Progenitor cell of endocrine pancreas (in vitro differentiated cells): ENCODE data around the gene MTR. TPM values are rescaled to one million over a fixed set of nuclear protein-coding genes. Genes with fewer than 3 reads are reported as not detected.

Experiments
- DNase-seq: peaks from one replicate; pipeline ENCODE4 v3.0.0; 2021; ENCODE audit warnings: low spot score; ENCODE audit not compliant: unreplicated experiment
- H3K27ac Mint-ChIP-seq: 2 replicates; pipeline ENCODE4 v1.8.0; 2021; ENCODE audit warnings: mild to moderate bottlenecking, moderate library complexity, mixed read lengths
- H3K27me3 Mint-ChIP-seq: 2 replicates; pipeline ENCODE4 v1.8.0; 2021; ENCODE audit warnings: mixed read lengths
- H3K36me3 Mint-ChIP-seq: 2 replicates; pipeline ENCODE4 v1.8.0; 2022; ENCODE audit warnings: mixed read lengths; ENCODE audit not compliant: insufficient read depth
- H3K4me1 Mint-ChIP-seq: 2 replicates; pipeline ENCODE4 v1.8.0; 2021; ENCODE audit warnings: low read depth, mixed read lengths
- H3K4me3 Mint-ChIP-seq: 2 replicates; pipeline ENCODE4 v1.8.0; 2021; ENCODE audit warnings: low read depth, mild to moderate bottlenecking, moderate library complexity, mixed read lengths
- H3K9me3 Mint-ChIP-seq: 2 replicates; pipeline ENCODE4 v1.8.0; 2021; ENCODE audit warnings: low read depth, mixed read lengths
- total RNA-seq: library from RNA; stranded (reverse); gene quantifications from 2 replicates; pipeline ENCODE4 v1.2.1, GENCODE V29; 2021
- TF ChIP-seq, protein P1 (sequence below): fragments of 200-600 bp; sonication (generic); IDR thresholded peaks from one replicate; pipeline ENCODE4 v1.5.0; 2021; ENCODE audit warnings: antibody characterized with exemption, mild to moderate bottlenecking; ENCODE audit not compliant: unreplicated experiment

The MTR gene
- total RNA-seq, 1 donor from 2014 or later: 29.7 TPM

DNA sequence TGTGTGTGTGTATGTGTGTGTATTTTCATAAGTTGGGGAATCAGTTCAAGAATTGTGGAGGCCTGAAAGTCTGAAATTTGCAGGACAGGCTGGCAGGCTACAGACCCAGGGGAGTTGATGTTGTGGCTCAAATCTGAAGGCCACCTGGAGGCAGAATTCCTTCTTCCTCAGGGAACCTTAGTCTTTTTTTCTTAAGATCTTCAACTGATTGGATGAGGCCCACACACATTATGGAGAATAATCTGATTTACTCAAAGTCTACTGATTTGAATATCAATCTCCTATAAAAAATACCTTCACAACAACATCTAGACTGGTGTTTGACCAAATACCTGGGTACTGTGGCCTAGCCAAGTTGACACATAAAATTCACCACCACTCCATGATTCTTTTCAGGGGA lies 147.3 kb downstream of the MTR start:
- Mint-ChIP-seq H3K9me3 (peaks cover 4% of the 10 kb centered on the region), H3K27me3 (peaks cover 35% of the 10 kb centered on the region), H3K27ac (no peak overlapping the region), H3K4me1 (no peaks in the 10 kb centered on the region), H3K36me3 (no peaks in the 10 kb centered on the region), H3K4me3 (no peak overlapping the region)
- DNase-seq: no peak
- TF ChIP-seq, protein P1, sequence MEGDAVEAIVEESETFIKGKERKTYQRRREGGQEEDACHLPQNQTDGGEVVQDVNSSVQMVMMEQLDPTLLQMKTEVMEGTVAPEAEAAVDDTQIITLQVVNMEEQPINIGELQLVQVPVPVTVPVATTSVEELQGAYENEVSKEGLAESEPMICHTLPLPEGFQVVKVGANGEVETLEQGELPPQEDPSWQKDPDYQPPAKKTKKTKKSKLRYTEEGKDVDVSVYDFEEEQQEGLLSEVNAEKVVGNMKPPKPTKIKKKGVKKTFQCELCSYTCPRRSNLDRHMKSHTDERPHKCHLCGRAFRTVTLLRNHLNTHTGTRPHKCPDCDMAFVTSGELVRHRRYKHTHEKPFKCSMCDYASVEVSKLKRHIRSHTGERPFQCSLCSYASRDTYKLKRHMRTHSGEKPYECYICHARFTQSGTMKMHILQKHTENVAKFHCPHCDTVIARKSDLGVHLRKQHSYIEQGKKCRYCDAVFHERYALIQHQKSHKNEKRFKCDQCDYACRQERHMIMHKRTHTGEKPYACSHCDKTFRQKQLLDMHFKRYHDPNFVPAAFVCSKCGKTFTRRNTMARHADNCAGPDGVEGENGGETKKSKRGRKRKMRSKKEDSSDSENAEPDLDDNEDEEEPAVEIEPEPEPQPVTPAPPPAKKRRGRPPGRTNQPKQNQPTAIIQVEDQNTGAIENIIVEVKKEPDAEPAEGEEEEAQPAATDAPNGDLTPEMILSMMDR: no peak

DNA sequence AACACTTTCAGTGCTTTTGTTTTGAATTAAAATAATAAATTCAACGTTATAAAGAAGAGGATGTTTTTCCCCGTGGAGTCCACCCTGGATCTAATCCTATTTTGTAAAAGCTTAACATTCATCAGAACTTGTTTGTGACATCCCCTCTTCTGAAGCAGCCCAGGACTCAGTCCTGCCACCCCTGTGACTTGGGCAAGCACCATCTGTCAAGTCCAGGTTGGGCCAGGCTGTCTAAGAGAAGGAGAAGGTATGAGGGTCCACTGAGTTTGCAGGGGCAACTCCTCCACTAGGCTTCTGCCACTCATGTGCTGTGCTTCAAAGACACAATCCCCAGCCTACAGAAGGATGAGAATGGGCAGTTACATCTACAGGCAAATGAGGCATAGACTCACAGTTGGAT lies 149.5 kb downstream of the MTR start:
- no peaks in the 10 kb centered on the region for H3K4me1 Mint-ChIP-seq
- peaks cover 35% of the 10 kb centered on the region for H3K27me3 Mint-ChIP-seq
- H3K27ac Mint-ChIP-seq: no peak overlapping the region
- DNase-seq: no peak
- H3K4me3 Mint-ChIP-seq: no peak overlapping the region
- H3K9me3 Mint-ChIP-seq: peaks cover 3% of the 10 kb centered on the region
- TF ChIP-seq, protein P1: no peak
- H3K36me3 Mint-ChIP-seq: no peaks in the 10 kb centered on the region

DNA sequence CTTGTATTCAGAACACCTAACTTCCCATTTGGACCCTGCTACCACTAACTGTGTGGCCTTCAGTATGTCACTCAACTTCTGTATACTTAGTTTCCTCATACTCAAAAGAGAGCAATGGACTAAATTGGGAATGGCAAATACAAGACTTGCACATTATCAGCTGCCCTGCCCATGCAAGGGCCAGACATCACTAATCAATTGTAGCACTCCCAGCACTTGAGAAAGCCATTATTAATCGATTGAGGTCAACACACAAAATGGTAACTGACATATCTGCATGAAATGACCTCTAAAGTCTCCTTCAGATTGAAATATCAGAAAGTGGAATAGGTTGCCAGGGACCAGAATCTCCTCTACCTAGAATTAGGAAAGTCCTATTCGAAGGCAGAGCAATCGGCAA lies 149.9 kb downstream of the MTR start:
- Mint-ChIP-seq H3K9me3 (peaks cover 3% of the 10 kb centered on the region), H3K27ac (no peak overlapping the region), H3K36me3 (no peaks in the 10 kb centered on the region), H3K4me3 (no peak overlapping the region), H3K27me3 (peaks cover 34% of the 10 kb centered on the region), H3K4me1 (no peaks in the 10 kb centered on the region)
- no peak for DNase-seq
- TF ChIP-seq, protein P1: no peak

DNA sequence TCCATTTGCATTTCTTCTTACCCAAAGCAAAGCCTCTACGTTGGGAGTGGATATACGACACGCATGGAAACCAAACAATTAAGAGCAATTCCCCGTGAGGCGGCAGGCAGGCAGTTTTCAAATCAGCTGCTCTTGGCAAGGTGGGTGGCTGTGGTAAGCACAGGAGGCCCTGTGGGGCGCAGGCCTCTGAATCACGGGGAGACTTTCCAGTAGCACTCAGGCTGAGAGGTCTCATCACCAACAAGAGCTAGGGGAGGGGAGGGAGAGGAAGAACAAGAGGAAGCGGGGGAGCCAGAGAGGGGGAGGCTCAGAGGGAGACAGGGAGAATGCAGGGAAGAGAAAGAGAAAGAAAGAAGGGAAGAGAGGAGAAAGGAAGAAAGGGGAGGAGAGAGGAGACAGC lies 152.7 kb downstream of the MTR start:
- no peaks in the 10 kb centered on the region for H3K36me3 Mint-ChIP-seq
- no peak for DNase-seq
- H3K27ac Mint-ChIP-seq: no peak overlapping the region
- H3K4me1 Mint-ChIP-seq: no peaks in the 10 kb centered on the region
- H3K9me3 Mint-ChIP-seq: peaks cover 3% of the 10 kb centered on the region
- TF ChIP-seq, protein P1: no peak
- no peak overlapping the region for H3K4me3 Mint-ChIP-seq
- peaks cover 26% of the 10 kb centered on the region for H3K27me3 Mint-ChIP-seq

DNA sequence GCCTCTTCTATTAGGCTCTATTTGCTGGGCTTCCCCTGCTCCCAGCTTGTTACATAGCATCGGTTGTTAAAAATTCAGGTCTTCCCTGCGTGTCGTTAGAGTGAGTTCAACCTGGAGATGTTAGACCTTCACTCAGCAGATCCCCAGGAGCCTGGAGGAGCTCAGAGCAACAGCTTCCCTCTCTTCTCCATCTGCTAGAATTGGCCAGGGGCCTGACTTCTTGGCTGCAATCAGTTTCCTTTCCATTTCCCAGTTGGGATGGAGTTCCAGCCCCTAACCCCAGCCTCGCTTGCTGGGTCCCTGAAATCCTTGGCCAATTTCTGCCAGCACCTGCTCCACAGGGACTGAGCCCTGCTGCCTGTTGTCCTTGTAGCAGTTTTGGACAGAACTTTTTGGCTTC lies 153.3 kb downstream of the MTR start:
- DNase-seq: no peak
- TF ChIP-seq, protein P1: no peak
- Mint-ChIP-seq H3K9me3 (peaks cover 3% of the 10 kb centered on the region), H3K4me1 (no peaks in the 10 kb centered on the region), H3K4me3 (no peak overlapping the region), H3K27ac (no peak overlapping the region), H3K36me3 (no peaks in the 10 kb centered on the region), H3K27me3 (peaks cover 30% of the 10 kb centered on the region)
